Stimulated activated CD8-positive, alpha-beta memory T cell treated with anti-CD3 and anti-CD28 coated beads, Interleukin-12 subunit alpha, Interleukin-12 subunit beta, amount 100 ng/mL, for 4 hours (primary cell): ENCODE data around the gene PDE6A.
"Not testable (repeated sequence)": the region's sequence is repeated elsewhere in the genome, so short reads cannot be mapped to it uniquely, and the experiment has no call there.

Experiments
- DNase-seq: peaks from one replicate; pipeline ENCODE4 v3.0.0-alpha.2; 2020; ENCODE audit warnings: low read depth

Gene PDE6A

GRCh38 chr5:149863830-149864229 is 80.8 kb downstream of the PDE6A start:
- no peak for DNase-seq

- DNase-seq = no peak
These were observed 81.4 kb downstream of the PDE6A start for GRCh38 chr5:149863176-149863575.

GRCh38 chr5:149860801-149861322 is 83.7 kb downstream of the PDE6A start:
- no peak for DNase-seq

- no peak for DNase-seq
These were observed 84.8 kb downstream of the PDE6A start for GRCh38 chr5:149859746-149860145.

- not testable (repeated sequence) for DNase-seq
These were observed 86.1 kb downstream of the PDE6A start for GRCh38 chr5:149858481-149858880.

GRCh38 chr5:149857499-149857898 is 87.1 kb downstream of the PDE6A start:
- no peak for DNase-seq

- no peak for DNase-seq
These were observed 89.2 kb downstream of the PDE6A start for GRCh38 chr5:149855366-149855765.

GRCh38 chr5:149854866-149855265 is 89.7 kb downstream of the PDE6A start:
- no peak for DNase-seq

GRCh38 chr5:149853701-149854100 is 90.9 kb downstream of the PDE6A start:
- no peak for DNase-seq

GRCh38 chr5:149853331-149853648 is 91.3 kb downstream of the PDE6A start:
- DNase-seq = no peak

- DNase-seq = no peak
These were observed 91.8 kb downstream of the PDE6A start for GRCh38 chr5:149852641-149853330.

GRCh38 chr5:149851211-149851610 is 93.4 kb downstream of the PDE6A start:
- no peak for DNase-seq

- DNase-seq = no peak
These were observed 94.4 kb downstream of the PDE6A start for GRCh38 chr5:149849966-149850910.

- no peak for DNase-seq
These were observed 95.2 kb downstream of the PDE6A start for GRCh38 chr5:149849280-149849965.

GRCh38 chr5:149847611-149848010 is 97.0 kb downstream of the PDE6A start:
- no peak for DNase-seq

- no peak for DNase-seq
These were observed 98.6 kb downstream of the PDE6A start for GRCh38 chr5:149846021-149846420.

- no peak for DNase-seq
These were observed 99.0 kb downstream of the PDE6A start for GRCh38 chr5:149845601-149846000.

- DNase-seq = no peak
These were observed 102.5 kb downstream of the PDE6A start for GRCh38 chr5:149841851-149842793.

GRCh38 chr5:149840226-149840825 is 104.3 kb downstream of the PDE6A start:
- DNase-seq = no peak

GRCh38 chr5:149839761-149840160 is 104.8 kb downstream of the PDE6A start:
- no peak for DNase-seq
